Brain microvascular endothelial cell (primary cell): ENCODE data around the gene DIPK1B.

Experiments
- DNase-seq: peaks from one replicate; pipeline ENCODE4 v3.0.0-alpha.2; 2020
- H3K27ac ChIP-seq: fragments of 250-450 bp; sonication (Bioruptor Pico); 2 replicates; pipeline ENCODE4 v1.5.1; 2020; ENCODE audit warnings: mild to moderate bottlenecking, moderate library complexity
- H3K27me3 ChIP-seq: fragments of 250-450 bp; sonication (Bioruptor Pico); replicated peaks from 2 replicates; pipeline ENCODE4 v1.5.1; 2020; ENCODE audit warnings: mild to moderate bottlenecking
- H3K36me3 ChIP-seq: fragments of 250-450 bp; sonication (Bioruptor Pico); replicated peaks from 2 replicates; pipeline ENCODE4 v1.5.1; 2020; ENCODE audit warnings: mild to moderate bottlenecking
- H3K4me3 ChIP-seq: 2 replicates; pipeline ENCODE4 v1.5.1; 2011; ENCODE audit warnings: low read depth, mild to moderate bottlenecking, control low read depth, low read length, moderate library complexity
- CTCF ChIP-seq: IDR thresholded peaks from 2 replicates; pipeline ENCODE4 v1.5.1; 2011; ENCODE audit warnings: low read depth, mild to moderate bottlenecking, moderate library complexity, low read length, control low read depth, inconsistent platforms; ENCODE audit errors: missing control alignments
- in situ Hi-C: cut with HindIII; loops from 2 replicates; pipeline ENCODE4 v1.10.0; 2017; ENCODE audit warnings: low sequenced_read_pairs, low pct_ligation_motif_present

DIPK1B gene

GRCh38 chr9:136669791-136670464 lies 42.4 kb upstream of the DIPK1B start:
- DNase-seq = no peak
- no peak for TF ChIP-seq CTCF
- no peak overlapping the region for H3K4me3 ChIP-seq
- H3K36me3 ChIP-seq = no peaks in the 10 kb centered on the region
- H3K27ac ChIP-seq = no peak overlapping the region
- no peaks in the 10 kb centered on the region for H3K27me3 ChIP-seq
- in situ Hi-C loops = no loop called here

- in situ Hi-C loops = no loop called here
- TF ChIP-seq CTCF = no peak
- H3K27me3 ChIP-seq = no peaks in the 10 kb centered on the region
- H3K27ac ChIP-seq = no peak overlapping the region
- H3K36me3 ChIP-seq = no peaks in the 10 kb centered on the region
- H3K4me3 ChIP-seq = no peak overlapping the region
- no peak for DNase-seq
Observed at GRCh38 chr9:136670576-136671253, 41.7 kb upstream of the DIPK1B start.

- Histone ChIP-seq H3K27ac (no peak overlapping the region), H3K36me3 (no peaks in the 10 kb centered on the region)
- TF ChIP-seq CTCF = no peak
Observed at GRCh38 chr9:136671254-136671614, 41.1 kb upstream of the DIPK1B start.

DNA sequence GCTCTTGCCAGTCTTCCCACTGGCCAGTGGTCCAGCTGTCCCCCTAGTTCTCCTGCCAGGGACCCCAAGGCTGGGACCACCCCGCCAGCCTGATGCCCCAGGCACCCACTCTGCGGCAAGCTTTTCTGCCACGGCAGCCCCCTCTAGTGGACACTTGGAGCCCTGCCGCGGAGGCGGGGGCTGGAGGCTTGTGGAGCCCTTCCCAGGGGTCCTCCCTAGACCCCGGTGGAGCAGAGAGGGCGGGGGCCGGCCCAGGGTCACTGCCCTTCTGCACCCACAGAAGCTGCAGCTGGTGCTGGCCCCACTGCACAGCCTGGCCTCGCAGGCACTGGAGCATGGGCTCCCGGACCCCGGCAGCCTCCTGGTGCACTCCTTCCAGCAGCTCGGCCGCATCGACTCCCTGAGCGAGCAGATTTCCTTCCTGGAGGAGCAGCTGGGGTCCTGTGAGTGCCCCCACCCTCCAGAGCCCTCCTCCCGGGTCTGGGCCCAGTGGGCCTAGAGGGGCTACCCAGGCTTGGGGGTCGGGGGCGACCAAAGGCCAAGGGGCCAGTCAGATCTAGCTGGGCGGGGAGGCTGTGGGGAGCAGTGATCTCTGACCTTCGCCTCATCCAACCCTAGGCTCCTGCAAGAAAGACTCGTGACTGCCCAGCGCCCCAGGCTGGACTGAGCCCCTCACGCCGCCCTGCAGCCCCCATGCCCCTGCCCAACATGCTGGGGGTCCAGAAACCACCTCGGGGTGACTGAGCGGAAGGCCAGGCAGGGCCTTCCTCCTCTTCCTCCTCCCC lies 40.5 kb upstream of the DIPK1B start:
- in situ Hi-C loops = no loop called here
- TF ChIP-seq CTCF = peak; percentile 96
- no peak overlapping the region for H3K27ac ChIP-seq
- H3K4me3 ChIP-seq = no peak overlapping the region
- no peaks in the 10 kb centered on the region for H3K36me3 ChIP-seq
- H3K27me3 ChIP-seq = no peaks in the 10 kb centered on the region
- DNase-seq = no peak

More at GRCh38 chr9:136671254-136671614, 41.1 kb upstream of the DIPK1B start:
- Histone ChIP-seq H3K4me3 (no peak overlapping the region), H3K27me3 (no peaks in the 10 kb centered on the region)
- in situ Hi-C loops = no loop called here
- no peak for DNase-seq

DNA sequence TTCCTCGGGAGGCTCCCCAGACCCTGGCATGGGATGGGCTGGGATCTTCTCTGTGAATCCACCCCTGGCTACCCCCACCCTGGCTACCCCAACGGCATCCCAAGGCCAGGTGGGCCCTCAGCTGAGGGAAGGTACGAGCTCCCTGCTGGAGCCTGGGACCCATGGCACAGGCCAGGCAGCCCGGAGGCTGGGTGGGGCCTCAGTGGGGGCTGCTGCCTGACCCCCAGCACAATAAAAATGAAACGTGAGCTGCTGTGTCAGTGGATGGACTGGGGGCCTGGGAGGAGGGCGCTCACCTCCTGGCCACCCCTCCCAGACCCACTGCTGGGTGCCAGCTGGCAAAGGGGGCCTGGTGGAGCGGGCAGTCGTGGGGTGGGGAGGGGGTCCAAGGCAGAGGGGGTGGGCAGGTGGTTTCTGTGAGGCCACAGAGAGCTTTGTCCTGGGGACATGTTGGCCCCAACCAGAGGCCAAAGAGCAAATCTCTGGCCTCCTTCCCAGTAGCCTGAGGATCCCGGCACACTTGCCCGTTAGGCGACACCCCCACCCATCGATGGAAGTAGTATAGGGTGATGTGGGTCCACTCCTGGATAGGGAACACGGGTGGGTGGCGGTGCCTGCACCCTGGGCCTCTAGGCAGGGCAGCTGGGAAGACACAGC lies 39.8 kb upstream of the DIPK1B start:
- H3K4me3 ChIP-seq = no peak overlapping the region
- in situ Hi-C loops = no loop called here

More for the DNA sequence above, 39.8 kb upstream of the DIPK1B start:
- no peak for DNase-seq
- no peak for TF ChIP-seq CTCF
- H3K27me3 ChIP-seq = no peaks in the 10 kb centered on the region
- no peaks in the 10 kb centered on the region for H3K36me3 ChIP-seq
- H3K27ac ChIP-seq = no peak overlapping the region
